T47D (cell line): ENCODE data around the gene ARMC9.
"Not testable (repeated sequence)": the region's sequence is repeated elsewhere in the genome, so short reads cannot be mapped to it uniquely, and the experiment has no call there.

ENCODE experiments used
- DNase-seq, 2 experiments: peaks; one replicate each; pipeline versions ENCODE4 v3.0.0 to v3.0.0-alpha.2; 2011 to 2012; ENCODE audit warnings: low read depth in 1 of 2, low spot score in 1 of 2
- JUND ChIP-seq: IDR thresholded peaks from 2 replicates; pipeline ENCODE4 v1.6.1; 2012; ENCODE audit warnings: low read depth
- in situ Hi-C: cut with HindIII; loops from 2 replicates; pipeline ENCODE4 v1.10.0; 2016; ENCODE audit warnings: low sequenced_read_pairs, low pct_unique_long_range_greater_than_20kb

The ARMC9 gene

GRCh38 chr2:231393149-231394131, 195.0 kb downstream of the ARMC9 start:
- in situ Hi-C loops = no loop called here
- TF ChIP-seq JUND = no peak
- no peak for DNase-seq

DNA sequence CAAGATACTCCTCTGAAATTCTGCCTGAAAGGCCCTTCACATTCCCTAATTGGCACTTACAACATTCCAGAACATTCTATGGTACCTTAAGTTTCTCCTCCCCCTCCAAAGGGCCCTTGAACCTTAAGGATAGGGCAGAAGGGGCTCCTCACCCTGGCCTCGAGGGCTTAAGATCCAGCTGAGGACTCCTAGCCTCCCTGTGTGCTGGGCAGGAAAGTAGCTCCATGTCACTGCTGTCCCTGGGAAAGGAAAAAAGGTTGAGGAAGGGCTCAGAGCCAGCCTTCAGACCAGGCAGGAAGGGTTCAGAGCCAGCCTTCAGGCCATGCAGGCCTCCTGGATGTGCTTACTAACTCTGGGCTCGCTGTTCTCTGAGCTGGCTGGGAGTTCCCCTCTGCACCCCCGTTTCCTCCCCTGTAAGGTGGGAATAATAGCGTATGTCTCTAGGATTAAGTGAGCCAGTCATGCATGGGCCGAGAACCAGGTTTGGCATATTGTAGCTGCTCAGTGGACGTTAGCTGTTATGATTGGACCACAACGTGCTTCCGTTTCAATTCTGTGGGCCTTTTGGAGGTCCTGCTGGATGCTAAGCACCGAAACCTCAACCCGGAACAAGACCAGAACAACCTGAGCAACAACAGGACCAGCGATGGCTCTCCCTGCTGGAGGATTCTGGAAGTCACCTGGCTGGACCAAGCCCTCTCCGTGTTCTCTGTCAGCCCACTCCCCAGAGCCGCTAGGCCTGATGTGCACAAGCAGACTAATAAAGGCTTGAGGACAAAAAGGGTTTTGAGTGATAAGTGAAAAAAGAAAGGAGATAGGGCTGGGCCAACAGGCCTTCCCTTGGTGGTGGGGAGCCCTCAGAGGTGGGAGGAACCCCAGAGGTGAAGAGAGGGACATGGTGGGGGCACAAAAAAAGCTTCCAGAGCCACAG, 196.0 kb downstream of the ARMC9 start:
- DNase-seq = peak in 1 of 2 experiments; percentile 22
- no peak for TF ChIP-seq JUND
- in situ Hi-C loops = no loop called here

- in situ Hi-C loops = no loop called here
- no peak for DNase-seq
- TF ChIP-seq JUND = no peak
These were observed 197.0 kb downstream of the ARMC9 start, which contains the start of gene B3GNT7 for GRCh38 chr2:231395188-231396057. Gene B3GNT7, plus strand, starts transcription at chr2:231395710. Its CDS starts 94 bp downstream, at chr2:231395804.

- in situ Hi-C loops = no loop called here
- no peak for TF ChIP-seq JUND
- DNase-seq = peak in 1 of 2 experiments; percentile 1
These were observed 197.8 kb downstream of the ARMC9 start for GRCh38 chr2:231396058-231396821.

- TF ChIP-seq JUND = no peak
These were observed 198.8 kb downstream of the ARMC9 start for GRCh38 chr2:231397011-231397927.

DNA sequence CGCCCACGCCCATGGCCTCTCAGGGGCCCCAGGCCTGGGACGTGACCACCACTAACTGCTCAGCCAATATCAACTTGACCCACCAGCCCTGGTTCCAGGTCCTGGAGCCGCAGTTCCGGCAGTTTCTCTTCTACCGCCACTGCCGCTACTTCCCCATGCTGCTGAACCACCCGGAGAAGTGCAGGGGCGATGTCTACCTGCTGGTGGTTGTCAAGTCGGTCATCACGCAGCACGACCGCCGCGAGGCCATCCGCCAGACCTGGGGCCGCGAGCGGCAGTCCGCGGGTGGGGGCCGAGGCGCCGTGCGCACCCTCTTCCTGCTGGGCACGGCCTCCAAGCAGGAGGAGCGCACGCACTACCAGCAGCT, 199.5 kb downstream of the ARMC9 start:
- DNase-seq = no peak
- TF ChIP-seq JUND = no peak
- in situ Hi-C loops = no loop called here

More at GRCh38 chr2:231397011-231397927, 198.8 kb downstream of the ARMC9 start:
- in situ Hi-C loops = no loop called here
- peak in 1 of 2 experiments; percentile 4 for DNase-seq

GRCh38 chr2:231398585-231398984, 200.2 kb downstream of the ARMC9 start:
- in situ Hi-C loops = no loop called here
- no peak for DNase-seq
- no peak for TF ChIP-seq JUND

DNA sequence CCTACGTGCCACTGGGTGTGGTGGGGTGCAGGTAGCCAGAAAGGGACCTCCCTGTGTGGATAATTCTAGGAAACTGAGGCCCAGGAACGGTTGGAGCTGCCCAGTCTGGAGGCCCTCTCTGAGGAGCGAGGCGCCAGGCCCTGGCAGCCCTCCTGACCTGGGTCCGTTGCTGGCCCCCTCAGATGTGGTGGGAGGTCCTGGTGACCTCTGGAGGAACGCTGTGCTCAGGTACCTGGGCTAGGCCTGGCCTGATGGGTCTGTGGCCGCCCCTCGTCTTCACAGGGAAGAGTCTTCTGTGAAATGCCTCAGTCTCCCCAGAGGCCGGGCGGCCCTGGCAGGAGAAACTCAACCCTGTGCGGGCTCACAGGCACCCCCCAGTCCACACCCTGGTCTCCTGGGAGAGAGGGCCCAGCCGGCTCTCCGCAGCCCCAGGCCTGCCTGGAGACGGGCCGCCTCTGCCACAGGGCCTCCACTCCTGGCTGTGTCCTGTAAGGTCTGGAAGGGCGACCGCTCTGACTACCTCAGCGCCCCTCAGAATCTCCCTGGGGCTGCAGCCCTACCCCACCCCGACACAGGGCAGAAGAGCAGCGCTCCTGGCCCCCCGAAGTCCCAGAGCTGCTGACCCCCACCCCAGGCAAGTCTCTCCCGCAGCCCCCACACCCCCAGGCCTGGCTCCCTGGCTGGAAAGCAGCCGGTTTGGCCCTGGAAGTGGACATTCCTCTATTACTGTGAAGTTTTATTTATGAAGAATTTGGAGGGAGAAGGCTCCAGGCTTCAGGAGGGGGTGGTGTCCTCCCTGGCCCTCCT, 200.8 kb downstream of the ARMC9 start:
- no peak for DNase-seq
- no peak for TF ChIP-seq JUND
- in situ Hi-C loops = no loop called here

- no peak for DNase-seq
- in situ Hi-C loops = no loop called here
- no peak for TF ChIP-seq JUND
These were observed 201.6 kb downstream of the ARMC9 start for GRCh38 chr2:231399853-231400680.

GRCh38 chr2:231400681-231401080, 202.2 kb downstream of the ARMC9 start:
- DNase-seq, in situ Hi-C loops: not testable (repeated sequence)

- DNase-seq, in situ Hi-C loops: not testable (repeated sequence)
These were observed 202.7 kb downstream of the ARMC9 start for GRCh38 chr2:231401101-231401500.

- in situ Hi-C loops = not testable (repeated sequence)
These were observed 205.2 kb downstream of the ARMC9 start for GRCh38 chr2:231403421-231404182.

DNA sequence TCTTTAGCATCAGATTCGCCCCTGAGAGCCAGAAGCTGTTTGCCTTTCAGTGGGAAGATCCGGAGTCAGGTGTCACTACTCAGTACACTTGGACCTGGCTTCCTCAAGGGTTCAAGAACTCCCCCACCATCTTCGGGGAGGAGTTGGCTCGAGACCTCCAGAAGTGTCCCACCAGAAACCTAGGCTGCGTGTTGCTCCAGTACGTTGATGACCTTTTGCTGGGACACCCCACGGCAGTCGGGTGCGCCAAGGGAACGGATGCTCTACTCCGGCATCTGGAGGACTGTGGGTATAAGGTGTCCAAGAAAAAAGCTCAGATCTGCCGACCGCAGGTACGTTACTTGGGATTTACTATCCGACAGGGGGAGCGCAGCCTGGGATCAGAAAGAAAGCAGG, 205.8 kb downstream of the ARMC9 start:
- in situ Hi-C loops = not testable (repeated sequence)

More at GRCh38 chr2:231403421-231404182, 205.2 kb downstream of the ARMC9 start:
- DNase-seq = not testable (repeated sequence)

More for the DNA sequence above, 205.8 kb downstream of the ARMC9 start:
- DNase-seq = not testable (repeated sequence)
